ENCODE measurements around the gene TAF1C.

DNA sequence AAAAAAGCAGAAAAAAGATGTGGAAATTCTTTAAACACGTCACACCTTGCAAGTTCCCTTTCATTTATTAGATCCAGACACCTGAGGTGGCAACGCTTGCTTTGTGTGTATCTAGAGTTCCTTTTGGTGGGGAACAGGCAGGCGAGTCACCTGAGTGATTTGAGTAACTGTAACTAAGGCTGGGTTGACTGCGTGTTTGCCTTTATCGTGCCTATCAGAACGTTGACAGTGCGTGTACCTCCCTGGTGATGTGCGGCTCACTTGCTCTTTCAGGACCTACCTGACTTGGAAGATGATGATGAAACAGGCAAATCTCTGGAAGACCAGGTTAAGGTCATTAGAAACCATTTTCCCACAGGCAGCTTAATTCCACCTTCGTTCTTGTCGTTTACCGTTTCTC lies 12.5 kb downstream of the TAF1C start:
- TF ChIP-seq EZH2 (IDR thresholded peaks at IDR 0.05; ENCODE audit: low read depth), result no peak
- TF ChIP-seq CTCF (conservative IDR thresholded peaks at IDR 0.05), result no peak
